ENCODE measurements around the gene SH3D19.
"Not testable (repeated sequence)": the region's sequence is repeated elsewhere in the genome, so short reads cannot be mapped to it uniquely, and the experiment has no call there.

- not testable (repeated sequence) for TF ChIP-seq CTCF (conservative IDR thresholded peaks at IDR 0.05; ENCODE audit: low read depth, low read length); CHD1 (IDR thresholded peaks at IDR 0.05; ENCODE audit: low read depth, low read length); MXI1 (IDR thresholded peaks at IDR 0.05; ENCODE audit: borderline replicate concordance, low read depth, low read length); POLR2A (IDR thresholded peaks at IDR 0.05; ENCODE audit: low read depth, low read length); CEBPB (IDR thresholded peaks at IDR 0.05; ENCODE audit: low read depth, low read length); ELK1 (IDR thresholded peaks at IDR 0.05; ENCODE audit: borderline replicate concordance, low read depth, low read length); RAD21 (IDR thresholded peaks at IDR 0.05; ENCODE audit: low read length)
Observed at GRCh38 chr4:151235373-151235772, 90.0 kb downstream of the SH3D19 start.
